CD1c-positive myeloid dendritic cell (primary cell): Measurements from ENCODE around the gene PTGES2.

Experiments used
- DNase-seq: peaks from one replicate; pipeline ENCODE4 v3.0.0-alpha.2; 2016; ENCODE audit errors: extremely low spot score

Gene PTGES2

GRCh38 chr9:128153060-128153946, 25.8 kb upstream of the PTGES2 start:
- DNase-seq: no peak

GRCh38 chr9:128152133-128153059, 24.9 kb upstream of the PTGES2 start:
- no peak for DNase-seq

- no peak for DNase-seq
Measured at GRCh38 chr9:128151309-128152132, 24.0 kb upstream of the PTGES2 start.

- peak; percentile 18 for DNase-seq
Measured at GRCh38 chr9:128150594-128151308, 23.2 kb upstream of the PTGES2 start.

GRCh38 chr9:128149951-128150593, 22.5 kb upstream of the PTGES2 start:
- DNase-seq: no peak

- no peak for DNase-seq
Measured at GRCh38 chr9:128149001-128149701, 21.6 kb upstream of the PTGES2 start, which contains the start of gene LCN2. Gene LCN2, plus strand, starts transcription at chr9:128149453. Its CDS starts 73 bp downstream, at chr9:128149526.

GRCh38 chr9:128148509-128149000, 21.0 kb upstream of the PTGES2 start:
- DNase-seq: no peak

- DNase-seq: no peak
Measured at GRCh38 chr9:128146591-128147120, 19.1 kb upstream of the PTGES2 start.

GRCh38 chr9:128145951-128146351, 18.4 kb upstream of the PTGES2 start:
- DNase-seq: no peak

- no peak for DNase-seq
Measured at GRCh38 chr9:128145536-128145935, 18.0 kb upstream of the PTGES2 start.

GRCh38 chr9:128144239-128145181, 17.0 kb upstream of the PTGES2 start:
- no peak for DNase-seq

- DNase-seq: no peak
Measured at GRCh38 chr9:128143525-128144238, 16.2 kb upstream of the PTGES2 start.

GRCh38 chr9:128142596-128142995, 15.1 kb upstream of the PTGES2 start:
- no peak for DNase-seq

GRCh38 chr9:128142061-128142460, 14.5 kb upstream of the PTGES2 start:
- DNase-seq: no peak

GRCh38 chr9:128141604-128142003, 14.1 kb upstream of the PTGES2 start:
- no peak for DNase-seq

GRCh38 chr9:128139621-128140020, 12.1 kb upstream of the PTGES2 start:
- no peak for DNase-seq

GRCh38 chr9:128138001-128138400, 10.5 kb upstream of the PTGES2 start:
- no peak for DNase-seq
